GM13977 (cell line): Measurements from ENCODE around the gene GCSH.
"Not testable (repeated sequence)": the region's sequence is repeated elsewhere in the genome, so short reads cannot be mapped to it uniquely, and the experiment has no call there.

ENCODE experiments used
- DNase-seq: peaks from one replicate; pipeline ENCODE4 v3.0.0; 2012; ENCODE audit warnings: low spot score
- CTCF ChIP-seq: IDR thresholded peaks from 2 replicates; pipeline ENCODE4 v1.5.1; 2012; ENCODE audit warnings: mild to moderate bottlenecking, control low read depth; ENCODE audit not compliant: insufficient read depth; ENCODE audit errors: extremely low read depth, missing control alignments
- in situ Hi-C: fragments of 300-500 bp; cut with MboI; formaldehyde crosslinking; loops from one replicate; pipeline ENCODE4 v1.12.0; 2022; ENCODE audit warnings: low sequenced_read_pairs, low pct_unique_long_range_greater_than_20kb, mixed read lengths, inconsistent platforms; ENCODE audit not compliant: unreplicated experiment

Gene GCSH

GRCh38 chr16:81117436-81117835, 21.2 kb upstream of the GCSH start:
- in situ Hi-C loops: no loop called here

GRCh38 chr16:81116285-81116684, 20.1 kb upstream of the GCSH start:
- no peak for TF ChIP-seq CTCF
- no peak for DNase-seq

More at GRCh38 chr16:81117436-81117835, 21.2 kb upstream of the GCSH start:
- TF ChIP-seq CTCF: no peak
- DNase-seq: no peak

GRCh38 chr16:81112453-81112852, 16.3 kb upstream of the GCSH start:
- in situ Hi-C loops: no loop called here

More at GRCh38 chr16:81116285-81116684, 20.1 kb upstream of the GCSH start:
- in situ Hi-C loops: no loop called here

GRCh38 chr16:81109274-81109673, 13.1 kb upstream of the GCSH start:
- DNase-seq, in situ Hi-C loops: not testable (repeated sequence)

More at GRCh38 chr16:81112453-81112852, 16.3 kb upstream of the GCSH start:
- TF ChIP-seq CTCF: no peak
- DNase-seq: no peak

GRCh38 chr16:81107511-81107910, 11.3 kb upstream of the GCSH start:
- DNase-seq: no peak
- in situ Hi-C loops: no loop called here
- no peak for TF ChIP-seq CTCF

GRCh38 chr16:81106826-81107503, 10.8 kb upstream of the GCSH start:
- in situ Hi-C loops: no loop called here
- TF ChIP-seq CTCF: no peak
- no peak for DNase-seq

- in situ Hi-C loops: no loop called here
These were observed 9.8 kb upstream of the GCSH start for GRCh38 chr16:81105946-81106345.

More at GRCh38 chr16:81105946-81106345, 9.8 kb upstream of the GCSH start:
- DNase-seq: no peak
- TF ChIP-seq CTCF: no peak
